Panc1 (cell line): ENCODE data around the gene CTNND1. TPM values are rescaled to one million over a fixed set of nuclear protein-coding genes. Genes with fewer than 3 reads are reported as not detected.

Experiments used
- ATAC-seq: fragments of 200-7000 bp; cut with Tn5 transposase; 2 replicates; pipeline ENCODE4 v1.9.1; 2020; ENCODE audit warnings: mild to moderate bottlenecking, moderate library complexity
- BruUV-seq: library from RNA; stranded (reverse); fragments of 400-500 nt; replicated peaks from 2 replicates; lab custom pipeline; 2021; lab: Mats Ljungman, UMichigan
- CTCF ChIA-PET: fragments of 300-600 bp; sonication (Branson Sonifier 250); formaldehyde crosslinking; loops from one replicate; lab custom pipeline; 2022; ENCODE audit warnings: antibody characterized with exemption; lab: Charles Lee
- POLR2A ChIA-PET: fragments of 300-600 bp; sonication (Branson Sonifier 250); formaldehyde crosslinking; loops from one replicate; lab custom pipeline; 2022; ENCODE audit warnings: antibody characterized with exemption; lab: Charles Lee
- DNase-seq: peaks from one replicate; pipeline ENCODE4 v3.0.0-alpha.2; 2010; ENCODE audit warnings: low read depth, low spot score
- H3K27ac ChIP-seq: 2 replicates; pipeline ENCODE4 v1.5.1; 2011; ENCODE audit warnings: mild to moderate bottlenecking, low read length, inconsistent platforms
- H3K27me3 ChIP-seq: fragments of 200-500 bp; sonication (Bioruptor generic); 2 replicates; pipeline ENCODE4 v1.6.0; 2014; ENCODE audit warnings: low read length, inconsistent platforms; ENCODE audit not compliant: control insufficient read depth, insufficient read depth
- H3K36me3 ChIP-seq: fragments of 200-500 bp; sonication (Bioruptor generic); 2 replicates; pipeline ENCODE4 v1.5.1; 2014; ENCODE audit warnings: inconsistent platforms, mild to moderate bottlenecking, low read length, moderate library complexity; ENCODE audit not compliant: control insufficient read depth, insufficient read depth
- H3K4me1 ChIP-seq: 2 replicates; pipeline ENCODE4 v1.5.1; 2011; ENCODE audit warnings: inconsistent platforms, mild to moderate bottlenecking, low read length, moderate library complexity; ENCODE audit not compliant: control insufficient read depth, insufficient read depth
- H3K4me3 ChIP-seq, 2 experiments: 2 replicates each; pipeline ENCODE4 v1.5.1; 2011 to 2012; ENCODE audit warnings: low read depth in 2 of 2, low read length in 2 of 2, mild to moderate bottlenecking in 2 of 2, inconsistent platforms in 1 of 2, moderate library complexity in 1 of 2
- H3K9me3 ChIP-seq: fragments of 200-500 bp; sonication (Bioruptor generic); 2 replicates; pipeline ENCODE4 v1.5.1; 2014; ENCODE audit warnings: low read depth, mild to moderate bottlenecking, inconsistent platforms, low read length, moderate library complexity; ENCODE audit not compliant: control insufficient read depth, insufficient read depth
- CTCF ChIP-seq: fragments of 450-650 bp; IDR thresholded peaks from 2 replicates; pipeline ENCODE4 v1.5.1; 2017; ENCODE audit warnings: mild to moderate bottlenecking
- POLR2AphosphoS5 ChIP-seq: IDR thresholded peaks from 2 replicates; pipeline ENCODE4 v1.6.1; 2012; ENCODE audit warnings: mild to moderate bottlenecking, low read depth, low read length, moderate library complexity
- REST ChIP-seq, 2 experiments: IDR thresholded peaks; 2 replicates each; pipeline ENCODE4 v1.6.1; 2011 to 2012; ENCODE audit warnings: low read depth in 2 of 2, control low read depth in 1 of 2, low read length in 1 of 2, mild to moderate bottlenecking in 1 of 2, moderate library complexity in 1 of 2; ENCODE audit not compliant: insufficient read depth in 1 of 2
- SIN3A ChIP-seq: IDR thresholded peaks from 2 replicates; pipeline ENCODE4 v1.6.1; 2012; ENCODE audit warnings: low read depth, mild to moderate bottlenecking, low read length, moderate library complexity, borderline replicate concordance; ENCODE audit not compliant: insufficient read depth
- TCF7L2 ChIP-seq: IDR thresholded peaks from 2 replicates; pipeline ENCODE4 v1.6.1; 2011; ENCODE audit warnings: mild to moderate bottlenecking, low read depth, low read length, inconsistent platforms
- in situ Hi-C: cut with HindIII; loops from 2 replicates; pipeline ENCODE4 v1.10.0; 2016; ENCODE audit warnings: low sequenced_read_pairs, low pct_unique_long_range_greater_than_20kb
- intact Hi-C: fragments of 100-400 bp; cut with micrococcal nuclease; formaldehyde crosslinking; loops from one replicate; pipeline ENCODE4 v1.10.0; 2022; ENCODE audit not compliant: unreplicated experiment
- total RNA-seq: library from RNA; stranded (reverse); gene quantifications from one replicate; pipeline ENCODE4 v1.2.1, GENCODE V29; 2021; ENCODE audit not compliant: unreplicated experiment

CTNND1 gene
- total RNA-seq, 1 experiment from 2014 or later: 189 TPM

- intact Hi-C loops (no loop called here), in situ Hi-C loops (no loop called here)
- no TSS peak for BruUV-seq
- H3K27me3 ChIP-seq: no peaks in the 10 kb centered on the region
- ATAC-seq (no peak), DNase-seq (no peak)
- peak overlapping the region; percentile 99 for H3K27ac ChIP-seq
- H3K4me3 ChIP-seq: peak overlapping the region in 1 of 2 experiments; percentile 43; a peak in 1 of 4 replicates
- peaks cover 93% of the 10 kb centered on the region for H3K4me1 ChIP-seq
- CTCF ChIA-PET: no interaction called here
- no peaks in the 10 kb centered on the region; the same call in 1 of the 2 replicates for H3K36me3 ChIP-seq
- POLR2A ChIA-PET: no interaction called here
- no peak for TF ChIP-seq CTCF
- H3K9me3 ChIP-seq: no peaks in the 10 kb centered on the region
Measured at GRCh38 chr11:57776577-57777210, 15.1 kb downstream of the CTNND1 start.

- peak; percentile 46 for ATAC-seq
- ChIA-PET CTCF (interaction anchor here (0.6 to 0.9 kb wide), 2 partner anchors 14 to 20 kb away, joined by 3 to 5 read pairs; no protein-coding TSS in a partner anchor), POLR2A (interaction anchor here (0.6 to 2.1 kb wide), 4 partner anchors 11 to 456 kb away, joined by 3 to 22 read pairs (median 10); partner anchors contain the start of gene CTNND1)
- H3K9me3 ChIP-seq: no peaks in the 10 kb centered on the region
- in situ Hi-C loops: no loop called here
- BruUV-seq: no TSS peak
- H3K27me3 ChIP-seq: no peaks in the 10 kb centered on the region
- intact Hi-C loops: no loop called here
- peak overlapping the region; percentile 99 for H3K27ac ChIP-seq
- peaks cover 91% of the 10 kb centered on the region for H3K4me1 ChIP-seq
- H3K36me3 ChIP-seq: no peaks in the 10 kb centered on the region; the same call in 1 of the 2 replicates
- DNase-seq: no peak
- H3K4me3 ChIP-seq: peak overlapping the region; percentile 30 to 43
- TF ChIP-seq SIN3A (no peak), CTCF (no peak), TCF7L2 (no peak), POLR2AphosphoS5 (no peak), REST (IDR thresholded peaks at IDR 0.05; ENCODE audit: insufficient read depth in 1 of 2, low read depth in 2 of 2, low read length in 1 of 2) (no peak)
Measured at GRCh38 chr11:57777969-57778317, 16.3 kb downstream of the CTNND1 start.
